ENCODE results near the gene AGMO.

DNA sequence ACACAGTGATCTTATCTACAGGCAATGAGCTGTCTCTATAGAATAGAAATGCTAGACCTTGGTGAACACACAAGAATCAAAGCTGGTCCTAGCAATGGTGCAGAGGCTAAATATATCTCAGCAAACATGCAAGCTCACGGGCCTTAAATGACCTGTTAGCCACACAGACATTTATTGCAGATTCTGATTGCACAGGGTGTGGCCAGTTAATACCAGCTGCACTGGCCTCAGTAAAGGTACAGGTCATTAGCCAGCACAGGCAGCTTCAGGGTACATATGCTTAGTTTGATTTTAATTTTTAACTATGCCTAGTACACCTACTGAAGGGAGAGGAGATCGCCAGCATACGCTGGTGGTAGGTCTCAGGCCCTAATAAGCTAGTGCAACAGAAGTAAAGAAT is 393.9 kb downstream of the AGMO start:
- TF ChIP-seq, protein P1, sequence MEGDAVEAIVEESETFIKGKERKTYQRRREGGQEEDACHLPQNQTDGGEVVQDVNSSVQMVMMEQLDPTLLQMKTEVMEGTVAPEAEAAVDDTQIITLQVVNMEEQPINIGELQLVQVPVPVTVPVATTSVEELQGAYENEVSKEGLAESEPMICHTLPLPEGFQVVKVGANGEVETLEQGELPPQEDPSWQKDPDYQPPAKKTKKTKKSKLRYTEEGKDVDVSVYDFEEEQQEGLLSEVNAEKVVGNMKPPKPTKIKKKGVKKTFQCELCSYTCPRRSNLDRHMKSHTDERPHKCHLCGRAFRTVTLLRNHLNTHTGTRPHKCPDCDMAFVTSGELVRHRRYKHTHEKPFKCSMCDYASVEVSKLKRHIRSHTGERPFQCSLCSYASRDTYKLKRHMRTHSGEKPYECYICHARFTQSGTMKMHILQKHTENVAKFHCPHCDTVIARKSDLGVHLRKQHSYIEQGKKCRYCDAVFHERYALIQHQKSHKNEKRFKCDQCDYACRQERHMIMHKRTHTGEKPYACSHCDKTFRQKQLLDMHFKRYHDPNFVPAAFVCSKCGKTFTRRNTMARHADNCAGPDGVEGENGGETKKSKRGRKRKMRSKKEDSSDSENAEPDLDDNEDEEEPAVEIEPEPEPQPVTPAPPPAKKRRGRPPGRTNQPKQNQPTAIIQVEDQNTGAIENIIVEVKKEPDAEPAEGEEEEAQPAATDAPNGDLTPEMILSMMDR (conservative IDR thresholded peaks at IDR 0.05 in 1 of 2, IDR thresholded peaks at IDR 0.05 in 1 of 2; ENCODE audit: extremely low read depth in 1 of 2, insufficient read depth in 1 of 2, low read depth in 1 of 2, low read length in 2 of 2), result no peak
- no peak for TF ChIP-seq EZH2 (IDR thresholded peaks at IDR 0.05; ENCODE audit: borderline replicate concordance, low read length)
